WTC11 (cell line): Measurements from ENCODE around the gene NAV2. TPM values are rescaled to one million over a fixed set of nuclear protein-coding genes. Genes with fewer than 3 reads are reported as not detected.

Source experiments
- ATAC-seq: fragments of 200-7000 bp; cut with Tn5 transposase; 2 replicates; pipeline ENCODE4 v1.10.0; 2021; ENCODE audit warnings: mild to moderate bottlenecking, moderate library complexity
- CTCF ChIA-PET: fragments of 300-600 bp; sonication (Branson Sonifier 250); formaldehyde crosslinking; loops from one replicate; lab custom pipeline; 2021; ENCODE audit warnings: antibody characterized with exemption; lab: Charles Lee
- POLR2A ChIA-PET: fragments of 350-600 bp; sonication (Branson Sonifier 250); formaldehyde crosslinking; loops from one replicate; lab custom pipeline; 2021; ENCODE audit warnings: antibody characterized with exemption; lab: Charles Lee
- DNase-seq: peaks from one replicate; pipeline ENCODE4 v3.0.0; 2021; ENCODE audit warnings: low spot score
- H3K27ac Mint-ChIP-seq: 2 replicates; pipeline ENCODE4 v1.8.0; 2021; ENCODE audit warnings: mixed read lengths
- H3K27me3 Mint-ChIP-seq: 2 replicates; pipeline ENCODE4 v1.8.0; 2021; ENCODE audit warnings: low read depth, mild to moderate bottlenecking, moderate library complexity, mixed read lengths
- H3K36me3 Mint-ChIP-seq: 2 replicates; pipeline ENCODE4 v1.8.0; 2021; ENCODE audit warnings: mixed read lengths
- H3K4me1 Mint-ChIP-seq: 2 replicates; pipeline ENCODE4 v1.8.0; 2022; ENCODE audit warnings: mixed read lengths
- H3K4me3 Mint-ChIP-seq: 2 replicates; pipeline ENCODE4 v1.8.0; 2021; ENCODE audit warnings: mild to moderate bottlenecking, moderate library complexity, mixed read lengths
- H3K9me3 Mint-ChIP-seq: 2 replicates; pipeline ENCODE4 v1.8.0; 2021; ENCODE audit warnings: mixed read lengths
- CBFB ChIP-seq: sonication (generic); formaldehyde crosslinking; IDR thresholded peaks from 2 replicates; pipeline ENCODE4 v1.8.1; 2022; ENCODE audit warnings: mild to moderate bottlenecking, low read depth, missing genetic modification reagents
- CREB1 ChIP-seq: sonication (generic); formaldehyde crosslinking; IDR thresholded peaks from 2 replicates; pipeline ENCODE4 v1.8.0; 2023; ENCODE audit warnings: mild to moderate bottlenecking, missing genetic modification reagents
- E2F4 ChIP-seq: sonication (generic); formaldehyde crosslinking; IDR thresholded peaks from 2 replicates; pipeline ENCODE4 v1.8.1; 2022; ENCODE audit warnings: low read depth, mild to moderate bottlenecking, moderate library complexity, missing genetic modification reagents, borderline replicate concordance
- EMX1 ChIP-seq: fragments of 250-450 bp; sonication (Bioruptor Pico); IDR thresholded peaks from 2 replicates; pipeline ENCODE4 v1.8.0; 2021; ENCODE audit warnings: mild to moderate bottlenecking
- ETV6 ChIP-seq: sonication (generic); formaldehyde crosslinking; IDR thresholded peaks from 2 replicates; pipeline ENCODE4 v1.8.1; 2022; ENCODE audit warnings: mild to moderate bottlenecking, missing genetic modification reagents
- FOXK1 ChIP-seq: sonication (generic); formaldehyde crosslinking; IDR thresholded peaks from 2 replicates; pipeline ENCODE4 v1.8.0; 2022; ENCODE audit warnings: mild to moderate bottlenecking, moderate library complexity, missing genetic modification reagents
- FOXP1 ChIP-seq: sonication (generic); formaldehyde crosslinking; IDR thresholded peaks from 2 replicates; pipeline ENCODE4 v1.8.0; 2022; ENCODE audit warnings: missing genetic modification reagents, mild to moderate bottlenecking, moderate library complexity, borderline replicate concordance
- GABPB1 ChIP-seq: sonication (generic); formaldehyde crosslinking; IDR thresholded peaks from 2 replicates; pipeline ENCODE4 v1.8.1; 2023; ENCODE audit warnings: mild to moderate bottlenecking, missing genetic modification reagents
- GRHL2 ChIP-seq: fragments of 250-450 bp; sonication (Bioruptor Pico); IDR thresholded peaks from 2 replicates; pipeline ENCODE4 v1.8.0; 2022; ENCODE audit warnings: mild to moderate bottlenecking, moderate library complexity; ENCODE audit not compliant: insufficient replicate concordance, severe bottlenecking
- HMGA2 ChIP-seq: fragments of 250-450 bp; sonication (Bioruptor Pico); IDR thresholded peaks from 2 replicates; pipeline ENCODE4 v1.4.0; 2021; ENCODE audit warnings: mild to moderate bottlenecking, moderate library complexity
- NFATC4 ChIP-seq: fragments of 250-450 bp; sonication (Bioruptor Pico); IDR thresholded peaks from 2 replicates; pipeline ENCODE4 v1.9.0; 2021; ENCODE audit warnings: mild to moderate bottlenecking
- NR1H2 ChIP-seq: sonication (generic); formaldehyde crosslinking; IDR thresholded peaks from 2 replicates; pipeline ENCODE4 v1.9.0; 2021; ENCODE audit warnings: mild to moderate bottlenecking, moderate library complexity, missing genetic modification reagents
- PRRX2 ChIP-seq: fragments of 250-450 bp; sonication (Bioruptor Pico); IDR thresholded peaks from 2 replicates; pipeline ENCODE4 v1.8.0; 2021; ENCODE audit warnings: mild to moderate bottlenecking
- SMAD4 ChIP-seq: sonication (generic); formaldehyde crosslinking; IDR thresholded peaks from 2 replicates; pipeline ENCODE4 v1.8.0; 2022; ENCODE audit warnings: mild to moderate bottlenecking, missing genetic modification reagents
- SOX15 ChIP-seq: fragments of 250-450 bp; sonication (Bioruptor Pico); IDR thresholded peaks from 2 replicates; pipeline ENCODE4 v1.9.0; 2021; ENCODE audit warnings: mild to moderate bottlenecking
- TP53 ChIP-seq: sonication (generic); formaldehyde crosslinking; IDR thresholded peaks from 2 replicates; pipeline ENCODE4 v1.8.1; 2023; ENCODE audit warnings: mild to moderate bottlenecking, missing genetic modification reagents
- ZNF138 ChIP-seq: sonication (generic); formaldehyde crosslinking; conservative IDR thresholded peaks from 2 replicates; pipeline ENCODE4 v1.8.1; 2022; ENCODE audit warnings: mild to moderate bottlenecking, moderate library complexity, missing genetic modification reagents
- ZNF219 ChIP-seq: sonication (generic); formaldehyde crosslinking; IDR thresholded peaks from 2 replicates; pipeline ENCODE4 v1.8.0; 2023; ENCODE audit warnings: missing genetic modification reagents, mild to moderate bottlenecking, borderline replicate concordance
- ZNF263 ChIP-seq: sonication (generic); formaldehyde crosslinking; IDR thresholded peaks from 2 replicates; pipeline ENCODE4 v1.8.1; 2022; ENCODE audit warnings: low read depth, mild to moderate bottlenecking, moderate library complexity, missing genetic modification reagents
- ZNF396 ChIP-seq: fragments of 250-450 bp; sonication (Bioruptor Pico); IDR thresholded peaks from 2 replicates; pipeline ENCODE4 v1.8.0; 2021; ENCODE audit warnings: mild to moderate bottlenecking, moderate library complexity, borderline replicate concordance
- ZNF423 ChIP-seq: fragments of 250-450 bp; sonication (Bioruptor Pico); IDR thresholded peaks from 2 replicates; pipeline ENCODE4 v2.1.2; 2022; ENCODE audit warnings: mild to moderate bottlenecking, moderate library complexity
- ZNF425 ChIP-seq: fragments of 250-450 bp; sonication (Bioruptor Pico); conservative IDR thresholded peaks from 2 replicates; pipeline ENCODE4 v1.9.0; 2021; ENCODE audit warnings: mild to moderate bottlenecking
- ZNF671 ChIP-seq: fragments of 250-450 bp; sonication (Bioruptor Pico); IDR thresholded peaks from 2 replicates; pipeline ENCODE4 v1.8.0; 2021; ENCODE audit warnings: mild to moderate bottlenecking
- total RNA-seq: library from RNA; stranded (reverse); gene quantifications from 3 replicates; pipeline ENCODE4 v1.2.3, GENCODE V29; 2021
- TF ChIP-seq, protein P1 (sequence below): sonication (generic); formaldehyde crosslinking; conservative IDR thresholded peaks from 2 replicates; pipeline ENCODE4 v1.8.1; 2022; ENCODE audit warnings: mild to moderate bottlenecking, missing genetic modification reagents
- TF ChIP-seq, protein P2 (sequence below): fragments of 200-600 bp; IDR thresholded peaks from 2 replicates; pipeline ENCODE4 v1.8.0; 2022; ENCODE audit warnings: antibody characterized with exemption
- TF ChIP-seq, protein P3 (sequence below): sonication (generic); formaldehyde crosslinking; IDR thresholded peaks from 2 replicates; pipeline ENCODE4 v1.8.0; 2022; ENCODE audit warnings: mild to moderate bottlenecking, missing genetic modification reagents
- TF ChIP-seq, protein P4 (sequence below): sonication (generic); formaldehyde crosslinking; IDR thresholded peaks from 2 replicates; pipeline ENCODE4 v1.8.1; 2022; ENCODE audit warnings: mild to moderate bottlenecking, missing genetic modification reagents, moderate library complexity, borderline replicate concordance

The NAV2 gene
- total RNA-seq, 1 experiment from 2014 or later = 42.8 TPM

DNA sequence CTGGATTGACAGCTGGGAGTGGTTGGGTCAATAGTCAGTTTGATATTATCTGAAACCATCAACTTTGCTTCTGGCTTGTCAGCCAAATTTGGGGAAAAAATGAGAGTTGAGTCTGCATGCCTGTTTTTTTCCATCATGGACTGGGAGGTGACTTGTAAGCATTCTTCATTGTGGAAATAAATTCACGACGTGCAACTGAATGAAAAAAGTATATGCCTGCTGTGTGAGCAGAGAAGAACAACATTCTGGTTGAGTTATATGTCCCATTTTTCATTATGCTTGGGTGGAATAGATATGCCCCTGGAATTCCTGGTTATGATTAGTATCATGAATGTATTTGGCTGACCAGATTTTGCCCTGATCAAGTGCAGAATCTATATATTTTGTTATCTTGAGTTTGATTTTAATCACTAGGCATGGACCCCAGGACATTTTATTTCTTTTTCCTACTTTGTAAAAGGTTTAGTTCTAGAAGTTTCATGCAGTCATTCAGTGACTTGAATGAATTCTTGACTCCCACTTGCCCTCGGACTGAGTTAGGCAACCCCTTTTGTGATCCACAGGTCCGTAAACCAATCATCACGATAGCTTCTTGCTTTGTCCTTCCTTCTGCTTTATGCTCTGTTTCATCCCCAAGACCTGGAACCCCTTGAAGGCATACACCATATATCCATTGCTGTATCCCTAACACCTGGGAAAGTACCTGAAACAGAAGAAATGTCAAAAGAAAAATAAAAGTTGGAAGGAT, 205.8 kb downstream of the NAV2 start:
- TF ChIP-seq HMGA2 (CRISPR knock-in tag) = no peak
- no peak for TF ChIP-seq ZNF396 (CRISPR knock-in tag)
- TF ChIP-seq, protein P1, sequence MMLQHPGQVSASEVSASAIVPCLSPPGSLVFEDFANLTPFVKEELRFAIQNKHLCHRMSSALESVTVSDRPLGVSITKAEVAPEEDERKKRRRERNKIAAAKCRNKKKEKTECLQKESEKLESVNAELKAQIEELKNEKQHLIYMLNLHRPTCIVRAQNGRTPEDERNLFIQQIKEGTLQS (CRISPR knock-in tag) = no peak
- TF ChIP-seq E2F4 (CRISPR knock-in tag) = no peak
- TF ChIP-seq ZNF138 (CRISPR knock-in tag) = no peak
- TF ChIP-seq GABPB1 (CRISPR knock-in tag) = no peak
- no peak for TF ChIP-seq NR1H2 (CRISPR knock-in tag)
- no peak for TF ChIP-seq ZNF219 (CRISPR knock-in tag)
- no peak for TF ChIP-seq CREB1 (CRISPR knock-in tag)
- no peak for TF ChIP-seq FOXK1
- no peak for TF ChIP-seq PRRX2 (CRISPR knock-in tag)
- no peak for TF ChIP-seq ETV6 (CRISPR knock-in tag)
- TF ChIP-seq, protein P2, sequence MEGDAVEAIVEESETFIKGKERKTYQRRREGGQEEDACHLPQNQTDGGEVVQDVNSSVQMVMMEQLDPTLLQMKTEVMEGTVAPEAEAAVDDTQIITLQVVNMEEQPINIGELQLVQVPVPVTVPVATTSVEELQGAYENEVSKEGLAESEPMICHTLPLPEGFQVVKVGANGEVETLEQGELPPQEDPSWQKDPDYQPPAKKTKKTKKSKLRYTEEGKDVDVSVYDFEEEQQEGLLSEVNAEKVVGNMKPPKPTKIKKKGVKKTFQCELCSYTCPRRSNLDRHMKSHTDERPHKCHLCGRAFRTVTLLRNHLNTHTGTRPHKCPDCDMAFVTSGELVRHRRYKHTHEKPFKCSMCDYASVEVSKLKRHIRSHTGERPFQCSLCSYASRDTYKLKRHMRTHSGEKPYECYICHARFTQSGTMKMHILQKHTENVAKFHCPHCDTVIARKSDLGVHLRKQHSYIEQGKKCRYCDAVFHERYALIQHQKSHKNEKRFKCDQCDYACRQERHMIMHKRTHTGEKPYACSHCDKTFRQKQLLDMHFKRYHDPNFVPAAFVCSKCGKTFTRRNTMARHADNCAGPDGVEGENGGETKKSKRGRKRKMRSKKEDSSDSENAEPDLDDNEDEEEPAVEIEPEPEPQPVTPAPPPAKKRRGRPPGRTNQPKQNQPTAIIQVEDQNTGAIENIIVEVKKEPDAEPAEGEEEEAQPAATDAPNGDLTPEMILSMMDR = no peak
- no peak for TF ChIP-seq ZNF671 (CRISPR knock-in tag)
- TF ChIP-seq SOX15 (CRISPR knock-in tag) = no peak
- TF ChIP-seq, protein P3, sequence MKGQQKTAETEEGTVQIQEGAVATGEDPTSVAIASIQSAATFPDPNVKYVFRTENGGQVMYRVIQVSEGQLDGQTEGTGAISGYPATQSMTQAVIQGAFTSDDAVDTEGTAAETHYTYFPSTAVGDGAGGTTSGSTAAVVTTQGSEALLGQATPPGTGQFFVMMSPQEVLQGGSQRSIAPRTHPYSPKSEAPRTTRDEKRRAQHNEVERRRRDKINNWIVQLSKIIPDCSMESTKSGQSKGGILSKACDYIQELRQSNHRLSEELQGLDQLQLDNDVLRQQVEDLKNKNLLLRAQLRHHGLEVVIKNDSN (CRISPR knock-in tag) = no peak
- TF ChIP-seq, protein P4, sequence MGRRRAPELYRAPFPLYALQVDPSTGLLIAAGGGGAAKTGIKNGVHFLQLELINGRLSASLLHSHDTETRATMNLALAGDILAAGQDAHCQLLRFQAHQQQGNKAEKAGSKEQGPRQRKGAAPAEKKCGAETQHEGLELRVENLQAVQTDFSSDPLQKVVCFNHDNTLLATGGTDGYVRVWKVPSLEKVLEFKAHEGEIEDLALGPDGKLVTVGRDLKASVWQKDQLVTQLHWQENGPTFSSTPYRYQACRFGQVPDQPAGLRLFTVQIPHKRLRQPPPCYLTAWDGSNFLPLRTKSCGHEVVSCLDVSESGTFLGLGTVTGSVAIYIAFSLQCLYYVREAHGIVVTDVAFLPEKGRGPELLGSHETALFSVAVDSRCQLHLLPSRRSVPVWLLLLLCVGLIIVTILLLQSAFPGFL (CRISPR knock-in tag) = no peak
- TF ChIP-seq TP53 = no peak
- no peak for ATAC-seq
- Mint-ChIP-seq H3K27me3 (no peaks in the 10 kb centered on the region), H3K4me3 (no peak overlapping the region), H3K9me3 (no peaks in the 10 kb centered on the region), H3K27ac (no peak overlapping the region), H3K36me3 (peaks cover 16% of the 10 kb centered on the region), H3K4me1 (peaks cover 20% of the 10 kb centered on the region)
- DNase-seq = no peak
- CTCF ChIA-PET = interaction anchor here (1.3 kb wide), 1 partner anchor 210 kb away, joined by 5 read pairs; no protein-coding TSS in a partner anchor
- POLR2A ChIA-PET = no interaction called here

- no peak overlapping the region for H3K4me3 Mint-ChIP-seq
- ATAC-seq = no peak
- POLR2A ChIA-PET = no interaction called here
- TF ChIP-seq ZNF138 (CRISPR knock-in tag) (no peak), SMAD4 (CRISPR knock-in tag) (no peak), CREB1 (CRISPR knock-in tag) (no peak), ZNF425 (CRISPR knock-in tag) (no peak), EMX1 (no peak), ZNF263 (CRISPR knock-in tag) (no peak), PRRX2 (CRISPR knock-in tag) (no peak), CBFB (no peak), GRHL2 (CRISPR knock-in tag) (no peak), FOXP1 (CRISPR knock-in tag) (no peak), HMGA2 (CRISPR knock-in tag) (no peak), ZNF423 (CRISPR knock-in tag) (no peak), NFATC4 (CRISPR knock-in tag) (no peak), NR1H2 (CRISPR knock-in tag) (no peak)
- TF ChIP-seq, protein P1 (CRISPR knock-in tag) = no peak
Observed at GRCh38 chr11:19919050-19919561, 206.5 kb downstream of the NAV2 start.

More at GRCh38 chr11:19919050-19919561, 206.5 kb downstream of the NAV2 start:
- H3K36me3 Mint-ChIP-seq = peaks cover 16% of the 10 kb centered on the region
- H3K4me1 Mint-ChIP-seq = peaks cover 14% of the 10 kb centered on the region
- CTCF ChIA-PET = interaction anchor here (1.3 kb wide), 1 partner anchor 209 kb away, joined by 5 read pairs; no protein-coding TSS in a partner anchor
- H3K9me3 Mint-ChIP-seq = no peaks in the 10 kb centered on the region
- no peaks in the 10 kb centered on the region for H3K27me3 Mint-ChIP-seq
- no peak for DNase-seq
- no peak overlapping the region for H3K27ac Mint-ChIP-seq
